ENCODE data around the gene SUSD1.

DNA sequence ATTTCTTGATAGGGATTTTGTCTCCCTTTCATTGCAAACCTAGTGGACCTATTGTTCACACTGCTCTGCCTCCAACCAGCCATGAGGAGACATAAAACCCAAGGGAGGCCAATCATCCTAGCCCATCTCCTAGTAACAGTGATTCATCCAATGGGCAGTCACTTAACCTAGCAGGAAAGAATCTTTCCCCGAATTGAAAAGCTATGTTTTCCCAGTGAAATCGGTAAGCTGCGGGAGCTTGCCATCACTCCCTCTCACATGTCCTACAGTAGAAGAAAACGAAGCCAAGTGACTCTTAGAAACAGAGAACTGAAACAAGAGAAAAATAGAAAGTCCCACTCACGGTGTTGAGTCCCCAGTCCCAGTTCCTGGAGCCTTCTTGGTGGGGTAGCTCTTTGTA is 123.3 kb downstream of the SUSD1 start:
- TF ChIP-seq, protein P1, sequence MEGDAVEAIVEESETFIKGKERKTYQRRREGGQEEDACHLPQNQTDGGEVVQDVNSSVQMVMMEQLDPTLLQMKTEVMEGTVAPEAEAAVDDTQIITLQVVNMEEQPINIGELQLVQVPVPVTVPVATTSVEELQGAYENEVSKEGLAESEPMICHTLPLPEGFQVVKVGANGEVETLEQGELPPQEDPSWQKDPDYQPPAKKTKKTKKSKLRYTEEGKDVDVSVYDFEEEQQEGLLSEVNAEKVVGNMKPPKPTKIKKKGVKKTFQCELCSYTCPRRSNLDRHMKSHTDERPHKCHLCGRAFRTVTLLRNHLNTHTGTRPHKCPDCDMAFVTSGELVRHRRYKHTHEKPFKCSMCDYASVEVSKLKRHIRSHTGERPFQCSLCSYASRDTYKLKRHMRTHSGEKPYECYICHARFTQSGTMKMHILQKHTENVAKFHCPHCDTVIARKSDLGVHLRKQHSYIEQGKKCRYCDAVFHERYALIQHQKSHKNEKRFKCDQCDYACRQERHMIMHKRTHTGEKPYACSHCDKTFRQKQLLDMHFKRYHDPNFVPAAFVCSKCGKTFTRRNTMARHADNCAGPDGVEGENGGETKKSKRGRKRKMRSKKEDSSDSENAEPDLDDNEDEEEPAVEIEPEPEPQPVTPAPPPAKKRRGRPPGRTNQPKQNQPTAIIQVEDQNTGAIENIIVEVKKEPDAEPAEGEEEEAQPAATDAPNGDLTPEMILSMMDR (IDR thresholded peaks at IDR 0.05 in 2 of 3, conservative IDR thresholded peaks at IDR 0.05 in 1 of 3; ENCODE audit: insufficient read depth in 2 of 3, low read depth in 1 of 3, low read length in 3 of 3): no peak
- no peak for TF ChIP-seq EZH2 (IDR thresholded peaks at IDR 0.05; ENCODE audit: borderline replicate concordance, low read depth, low read length)
- TF ChIP-seq RBM22 (IDR thresholded peaks at IDR 0.05; ENCODE audit: low read depth, low read length, poor library complexity, severe bottlenecking): no peak
- TF ChIP-seq POLR2A (conservative IDR thresholded peaks at IDR 0.05): no peak
- TF ChIP-seq, protein P2, sequence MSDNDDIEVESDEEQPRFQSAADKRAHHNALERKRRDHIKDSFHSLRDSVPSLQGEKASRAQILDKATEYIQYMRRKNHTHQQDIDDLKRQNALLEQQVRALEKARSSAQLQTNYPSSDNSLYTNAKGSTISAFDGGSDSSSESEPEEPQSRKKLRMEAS (CRISPR knock-in tag; IDR thresholded peaks at IDR 0.05): no peak
- TF ChIP-seq CHD1 (IDR thresholded peaks at IDR 0.05; ENCODE audit: low read length): no peak

Measured in K562 (cell line).